Measurements from ENCODE around the gene YWHAQ. TPM values are rescaled to one million over a fixed set of nuclear protein-coding genes. Genes with fewer than 3 reads are reported as not detected.
"Not testable (repeated sequence)": the region's sequence is repeated elsewhere in the genome, so short reads cannot be mapped to it uniquely, and the experiment has no call there.

YWHAQ gene
- polyA plus RNA-seq, 1 experiment, result 624 TPM

- H3K4me3 ChIP-seq (ENCODE audit: low read depth, low read length), result no peak overlapping the region
- peaks cover 6% of the 10 kb centered on the region for H3K9me3 ChIP-seq (ENCODE audit: control insufficient read depth, insufficient read depth, low read length)
- no peak for DNase-seq (ENCODE audit: low read depth, low spot score)
- no peak for TF ChIP-seq CTCF (IDR thresholded peaks at IDR 0.05; ENCODE audit: low read depth, low read length)
- H3K27me3 ChIP-seq (ENCODE audit: control insufficient read depth, insufficient read depth, low read length), result no peaks in the 10 kb centered on the region
- POLR2A ChIA-PET, result no interaction called here
- H3K27ac ChIP-seq (ENCODE audit: low read depth, low read length), result no peak overlapping the region
- CTCF ChIA-PET, result interaction anchor here (0.6 kb wide), 2 partner anchors 11 to 17 kb away, joined by 3 to 4 read pairs; no protein-coding TSS in a partner anchor
Measured at GRCh38 chr2:9596621-9597311, 34.0 kb downstream of the YWHAQ start.

GRCh38 chr2:9595746-9596145, 35.1 kb downstream of the YWHAQ start:
- TF ChIP-seq CTCF (IDR thresholded peaks at IDR 0.05; ENCODE audit: low read depth, low read length), result no peak
- Histone ChIP-seq H3K9me3 (ENCODE audit: control insufficient read depth, insufficient read depth, low read length) (peaks cover 6% of the 10 kb centered on the region), H3K4me3 (ENCODE audit: low read depth, low read length) (no peak overlapping the region), H3K27ac (ENCODE audit: low read depth, low read length) (no peak overlapping the region), H3K27me3 (ENCODE audit: control insufficient read depth, insufficient read depth, low read length) (no peaks in the 10 kb centered on the region)
- ChIA-PET POLR2A (interaction anchor here (1.2 kb wide), 1 partner anchor 35 kb away, joined by 6 read pairs; the partner anchor contains the start of gene YWHAQ), CTCF (interaction anchor here (1.0 kb wide), 1 partner anchor 218 kb away, joined by 3 read pairs; no protein-coding TSS in a partner anchor)
- DNase-seq (ENCODE audit: low read depth, low spot score), result no peak

GRCh38 chr2:9595256-9595655, 35.5 kb downstream of the YWHAQ start:
- H3K27me3 ChIP-seq (ENCODE audit: control insufficient read depth, insufficient read depth, low read length); H3K9me3 ChIP-seq (ENCODE audit: control insufficient read depth, insufficient read depth, low read length); DNase-seq (ENCODE audit: low read depth, low spot score); H3K4me3 ChIP-seq (ENCODE audit: low read depth, low read length): not testable (repeated sequence)
- POLR2A ChIA-PET, result interaction anchor here (0.6 to 1.2 kb wide), 3 partner anchors 27 to 39 kb away, joined by 3 to 6 read pairs (median 3); partner anchors contain the start of genes ADAM17 and YWHAQ
- CTCF ChIA-PET, result interaction anchor here (0.7 to 1.0 kb wide), 3 partner anchors 39 to 218 kb away, joined by 3 to 5 read pairs (median 3); no protein-coding TSS in a partner anchor
- peak overlapping the region; percentile 59 for H3K27ac ChIP-seq (ENCODE audit: low read depth, low read length)

- no peak for TF ChIP-seq CTCF (IDR thresholded peaks at IDR 0.05; ENCODE audit: low read depth, low read length)
- Histone ChIP-seq H3K9me3 (ENCODE audit: control insufficient read depth, insufficient read depth, low read length) (no peaks in the 10 kb centered on the region; the same call in 1 of the 2 replicates), H3K27me3 (ENCODE audit: control insufficient read depth, insufficient read depth, low read length) (no peaks in the 10 kb centered on the region), H3K27ac (ENCODE audit: low read depth, low read length) (peak overlapping the region; percentile 33), H3K4me3 (ENCODE audit: low read depth, low read length) (no peak overlapping the region)
- CTCF ChIA-PET, result interaction anchor here (0.6 to 1.0 kb wide), 3 partner anchors 38 to 206 kb away, joined by 3 to 5 read pairs (median 3); no protein-coding TSS in a partner anchor
- POLR2A ChIA-PET, result interaction anchor here (0.6 to 1.2 kb wide), 4 partner anchors 26 to 39 kb away, joined by 3 to 10 read pairs (median 4); partner anchors contain the start of genes ADAM17 and YWHAQ
- peak; percentile 50 for DNase-seq (ENCODE audit: low read depth, low spot score)
Measured at GRCh38 chr2:9594366-9595054, 36.3 kb downstream of the YWHAQ start.

- ChIA-PET POLR2A (no interaction called here), CTCF (no interaction called here)
- H3K27ac ChIP-seq (ENCODE audit: low read depth, low read length), result no peak overlapping the region
- no peak for TF ChIP-seq CTCF (IDR thresholded peaks at IDR 0.05; ENCODE audit: low read depth, low read length)
- H3K4me3 ChIP-seq (ENCODE audit: low read depth, low read length), result no peak overlapping the region
- DNase-seq (ENCODE audit: low read depth, low spot score), result no peak
- H3K9me3 ChIP-seq (ENCODE audit: control insufficient read depth, insufficient read depth, low read length), result no peaks in the 10 kb centered on the region; the same call in 1 of the 2 replicates
- no peaks in the 10 kb centered on the region for H3K27me3 ChIP-seq (ENCODE audit: control insufficient read depth, insufficient read depth, low read length)
Measured at GRCh38 chr2:9593925-9594324, 36.9 kb downstream of the YWHAQ start.

All from AG04450 (cell line).